GM23338 (cell line): ENCODE results near the gene NCF4.

Experiments
- CREB1 ChIP-seq: fragments of 250-450 bp; sonication (Bioruptor Pico); IDR thresholded peaks from 2 replicates; pipeline ENCODE4 v1.5.0; 2020; ENCODE audit warnings: low read depth, mild to moderate bottlenecking, moderate library complexity
- CTCF ChIP-seq, 2 experiments: fragments of 200-600 bp in 1 of 2; sonication (generic) in 1 of 2; conservative IDR thresholded peaks; 2 replicates each; pipeline versions ENCODE4 v1.5.1 to v1.6.1; 2016 to 2017; ENCODE audit warnings: antibody characterized with exemption in 2 of 2, low read depth in 2 of 2, mild to moderate bottlenecking in 2 of 2, moderate library complexity in 1 of 2
- EZH2 ChIP-seq: fragments of 200-600 bp; sonication (generic); IDR thresholded peaks from one replicate; pipeline ENCODE4 v1.8.0; 2017; ENCODE audit warnings: antibody characterized with exemption, mild to moderate bottlenecking, low read depth; ENCODE audit not compliant: unreplicated experiment
- JUNB ChIP-seq: IDR thresholded peaks from one replicate; pipeline ENCODE4 v1.6.1; 2016; ENCODE audit warnings: antibody characterized with exemption; ENCODE audit not compliant: unreplicated experiment
- NANOG ChIP-seq: IDR thresholded peaks from 2 replicates; pipeline ENCODE4 v1.6.1; 2016; ENCODE audit warnings: antibody characterized with exemption, borderline replicate concordance
- POLR2AphosphoS5 ChIP-seq: IDR thresholded peaks from 2 replicates; pipeline ENCODE4 v1.6.1; 2016; ENCODE audit warnings: antibody characterized with exemption, low read depth
- REST ChIP-seq: IDR thresholded peaks from one replicate; pipeline ENCODE4 v1.6.1; 2018; ENCODE audit warnings: antibody characterized with exemption; ENCODE audit not compliant: unreplicated experiment
- STAT1 ChIP-seq: IDR thresholded peaks from one replicate; pipeline ENCODE4 v1.6.1; 2016; ENCODE audit warnings: antibody characterized with exemption; ENCODE audit not compliant: unreplicated experiment
- ZNF114 ChIP-seq: fragments of 250-450 bp; sonication (Bioruptor Pico); IDR thresholded peaks from 2 replicates; pipeline ENCODE4 v1.5.0; 2020; ENCODE audit warnings: mild to moderate bottlenecking, moderate library complexity
- ZNF462 ChIP-seq: fragments of 250-450 bp; sonication (Bioruptor Pico); IDR thresholded peaks from 2 replicates; pipeline ENCODE4 v1.5.0; 2020; ENCODE audit warnings: mild to moderate bottlenecking, moderate library complexity

- no peak for TF ChIP-seq CTCF (conservative IDR thresholded peaks at IDR 0.05; ENCODE audit: low read depth in 2 of 2)
- TF ChIP-seq ZNF114 (CRISPR knock-in tag) = no peak
- TF ChIP-seq POLR2AphosphoS5 = no peak
- TF ChIP-seq REST = no peak
- no peak for TF ChIP-seq ZNF462 (CRISPR knock-in tag)
- TF ChIP-seq NANOG = no peak
- TF ChIP-seq EZH2 = no peak
- TF ChIP-seq STAT1 = no peak
- no peak for TF ChIP-seq JUNB
- TF ChIP-seq CREB1 (CRISPR knock-in tag) = no peak
These were observed 30.8 kb downstream of the NCF4 start for GRCh38 chr22:36891646-36892045.
